ENCODE data around the gene NDUFAF2.

The NDUFAF2 gene

DNA sequence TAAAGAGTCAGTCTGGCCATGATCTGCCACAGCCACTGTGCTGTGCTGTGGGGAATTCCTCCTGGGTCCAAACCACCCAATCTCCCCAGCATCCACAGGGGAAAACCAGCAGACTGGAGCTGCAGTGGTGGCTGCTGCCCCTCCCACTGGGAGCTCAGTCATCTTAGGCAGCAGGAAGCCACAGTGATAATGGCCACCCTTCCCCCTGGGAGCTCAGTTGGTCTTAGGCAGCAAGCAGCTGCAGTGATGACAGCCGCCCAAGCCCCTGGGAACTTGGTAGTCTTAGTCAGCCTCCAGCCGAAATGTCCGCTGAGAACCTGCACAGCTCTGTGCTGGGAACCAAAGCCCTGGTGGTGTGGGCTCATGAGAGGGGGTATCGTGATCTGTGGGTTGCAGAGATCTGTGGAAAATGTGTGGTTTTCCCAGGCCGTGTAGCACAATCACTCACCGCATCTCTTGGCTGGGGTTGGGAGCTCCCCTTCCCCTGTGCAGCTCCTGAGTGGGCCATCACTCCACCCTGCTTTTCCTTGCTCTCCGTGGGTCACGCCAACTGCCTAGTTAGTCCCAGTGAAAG lies 255.7 kb downstream of the NDUFAF2 start:
- H3K27ac ChIP-seq: no peak overlapping the region
- no peak for TF ChIP-seq ZFX (IDR thresholded peaks at IDR 0.05; ENCODE audit: borderline replicate concordance)
- TF ChIP-seq, protein P1, sequence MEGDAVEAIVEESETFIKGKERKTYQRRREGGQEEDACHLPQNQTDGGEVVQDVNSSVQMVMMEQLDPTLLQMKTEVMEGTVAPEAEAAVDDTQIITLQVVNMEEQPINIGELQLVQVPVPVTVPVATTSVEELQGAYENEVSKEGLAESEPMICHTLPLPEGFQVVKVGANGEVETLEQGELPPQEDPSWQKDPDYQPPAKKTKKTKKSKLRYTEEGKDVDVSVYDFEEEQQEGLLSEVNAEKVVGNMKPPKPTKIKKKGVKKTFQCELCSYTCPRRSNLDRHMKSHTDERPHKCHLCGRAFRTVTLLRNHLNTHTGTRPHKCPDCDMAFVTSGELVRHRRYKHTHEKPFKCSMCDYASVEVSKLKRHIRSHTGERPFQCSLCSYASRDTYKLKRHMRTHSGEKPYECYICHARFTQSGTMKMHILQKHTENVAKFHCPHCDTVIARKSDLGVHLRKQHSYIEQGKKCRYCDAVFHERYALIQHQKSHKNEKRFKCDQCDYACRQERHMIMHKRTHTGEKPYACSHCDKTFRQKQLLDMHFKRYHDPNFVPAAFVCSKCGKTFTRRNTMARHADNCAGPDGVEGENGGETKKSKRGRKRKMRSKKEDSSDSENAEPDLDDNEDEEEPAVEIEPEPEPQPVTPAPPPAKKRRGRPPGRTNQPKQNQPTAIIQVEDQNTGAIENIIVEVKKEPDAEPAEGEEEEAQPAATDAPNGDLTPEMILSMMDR (IDR thresholded peaks at IDR 0.05): no peak

DNA sequence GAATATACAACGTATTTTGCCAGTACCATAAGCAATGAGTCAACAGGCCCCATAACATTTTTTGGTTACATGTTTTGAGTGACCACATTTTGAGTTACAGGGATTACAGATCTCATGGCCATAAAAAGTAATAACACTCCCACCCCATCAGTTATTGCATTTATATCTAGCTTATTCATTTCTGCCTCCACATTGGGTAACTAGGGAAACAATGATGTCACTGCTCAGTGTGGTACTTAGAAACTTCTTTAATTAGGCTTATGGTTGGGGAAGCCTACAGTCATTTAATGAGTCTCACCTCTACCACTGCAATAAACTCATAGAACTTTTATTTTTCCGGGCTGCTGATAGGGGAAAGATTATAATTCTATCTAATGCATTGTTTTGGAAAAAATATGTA lies 257.2 kb downstream of the NDUFAF2 start:
- TF ChIP-seq, protein P1 (IDR thresholded peaks at IDR 0.05): no peak
- no peak for TF ChIP-seq ZFX (IDR thresholded peaks at IDR 0.05; ENCODE audit: borderline replicate concordance)
- no peak overlapping the region for H3K27ac ChIP-seq

Data from 22Rv1 (cell line).